NCI-H1105 (cell line): ENCODE data around the gene TCTN3.
"Not testable (repeated sequence)": the region's sequence is repeated elsewhere in the genome, so short reads cannot be mapped to it uniquely, and the experiment has no call there.

Source experiments
- DNase-seq: peaks from one replicate; lab custom pipeline; 2025; lab: John Stamatoyannopoulos, UW

Gene TCTN3

GRCh38 chr10:95628786-95629185 lies 64.9 kb downstream of the TCTN3 start:
- DNase-seq: no peak

DNA sequence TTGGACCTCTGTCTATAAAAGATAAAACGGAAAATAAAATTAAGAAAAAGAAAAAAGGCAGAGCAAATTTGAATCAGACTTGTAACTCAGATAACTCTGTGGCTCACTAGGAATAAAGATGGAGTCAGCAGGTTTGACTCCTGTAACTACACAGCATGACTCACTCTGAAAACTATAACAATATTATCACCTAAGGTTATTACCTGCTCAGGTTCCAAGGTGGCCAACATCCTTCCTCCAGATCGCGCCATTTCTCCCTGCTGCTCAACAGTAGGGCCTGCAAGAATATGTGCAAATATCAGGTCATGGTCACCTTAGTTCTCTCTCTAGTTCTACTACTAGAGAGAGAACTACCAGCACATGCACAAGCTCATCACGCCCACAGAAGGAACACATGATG lies 67.2 kb downstream of the TCTN3 start:
- DNase-seq: no peak

DNA sequence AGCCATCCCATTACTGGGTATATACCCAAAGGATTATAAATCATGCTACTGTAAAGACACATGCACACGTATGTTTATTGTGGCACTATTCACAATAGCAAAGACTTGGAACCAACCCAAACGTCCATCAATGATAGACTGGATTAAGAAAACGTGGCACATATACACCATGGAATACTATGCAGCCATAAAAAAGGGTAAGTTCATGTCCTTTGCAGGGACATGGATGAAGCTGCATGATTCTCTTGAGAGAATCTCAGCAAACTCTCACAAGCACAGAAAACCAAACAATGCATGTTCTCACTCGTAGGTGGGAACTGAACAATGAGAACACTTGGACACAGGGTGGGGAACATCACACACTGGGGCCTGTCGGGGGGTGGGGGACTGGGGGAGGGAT lies 73.3 kb downstream of the TCTN3 start:
- not testable (repeated sequence) for DNase-seq

DNA sequence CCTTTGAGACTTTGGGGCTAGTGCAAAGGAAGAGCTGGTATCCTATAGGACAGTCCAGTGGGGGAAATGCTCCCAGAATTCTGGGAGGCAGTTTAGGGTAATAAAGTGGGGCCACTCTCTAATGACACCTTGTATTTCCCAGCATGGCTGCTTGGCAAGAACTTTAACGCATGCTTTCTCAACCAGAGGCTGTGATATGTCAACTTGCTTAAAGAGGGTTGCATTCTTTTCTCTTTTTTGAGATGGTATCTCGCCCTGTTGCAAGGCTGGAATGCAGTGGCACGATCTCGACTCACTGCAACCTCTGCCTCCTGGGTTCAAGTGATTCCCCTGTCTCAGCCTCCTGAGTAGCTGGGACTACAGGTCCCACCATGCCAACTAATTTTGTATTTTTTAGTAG lies 75.6 kb downstream of the TCTN3 start:
- no peak for DNase-seq

GRCh38 chr10:95616446-95616845 lies 77.3 kb downstream of the TCTN3 start:
- no peak for DNase-seq
